ENCODE results near the gene ARAF.

The ARAF gene

GRCh38 chrX:47613082-47613481 is 52.1 kb downstream of the ARAF start:
- TF ChIP-seq CTCF (IDR thresholded peaks at IDR 0.05; ENCODE audit: low read depth, low read length), result no peak
- H3K4me3 ChIP-seq (ENCODE audit: low read depth, low read length), result no peak overlapping the region

- H3K4me3 ChIP-seq (ENCODE audit: low read depth, low read length), result no peak overlapping the region
- TF ChIP-seq CTCF (IDR thresholded peaks at IDR 0.05; ENCODE audit: low read depth, low read length), result no peak
Observed at GRCh38 chrX:47614618-47615017, 53.6 kb downstream of the ARAF start.

GRCh38 chrX:47618923-47619485 is 58.0 kb downstream of the ARAF start:
- no peak overlapping the region for H3K4me3 ChIP-seq (ENCODE audit: low read depth, low read length)
- TF ChIP-seq CTCF (IDR thresholded peaks at IDR 0.05; ENCODE audit: low read depth, low read length), result no peak

- peak within 1 kb of the TSS; percentile 43; the same call in 1 of the 2 replicates for H3K4me3 ChIP-seq (ENCODE audit: low read depth, low read length)
- TF ChIP-seq CTCF (IDR thresholded peaks at IDR 0.05; ENCODE audit: low read depth, low read length), result no peak
Observed at GRCh38 chrX:47619486-47620302, 58.7 kb downstream of the ARAF start, which contains the start of gene SYN1. Gene SYN1, minus strand, starts transcription at chrX:47619857. Its CDS starts 129 bp downstream, at chrX:47619728.

GRCh38 chrX:47620303-47620685 is 59.3 kb downstream of the ARAF start:
- no peak overlapping the region for H3K4me3 ChIP-seq (ENCODE audit: low read depth, low read length)
- no peak for TF ChIP-seq CTCF (IDR thresholded peaks at IDR 0.05; ENCODE audit: low read depth, low read length)

All from WI38 (cell line).